HepG2 (cell line): ENCODE results near the gene SPRED2. TPM values are rescaled to one million over a fixed set of nuclear protein-coding genes. Genes with fewer than 3 reads are reported as not detected.

Source experiments
- AHR ChIP-seq: IDR thresholded peaks from 2 replicates; pipeline ENCODE4 v1.6.1; 2018; ENCODE audit warnings: missing genetic modification reagents, missing compliant biosample characterization
- ARNT2 ChIP-seq: sonication (generic); formaldehyde crosslinking; IDR thresholded peaks from 2 replicates; pipeline ENCODE4 v1.8.0; 2022; ENCODE audit warnings: mild to moderate bottlenecking, low read depth, missing genetic modification reagents, moderate library complexity
- CBFB ChIP-seq: sonication (generic); formaldehyde crosslinking; IDR thresholded peaks from 2 replicates; pipeline ENCODE4 v1.4.0; 2020; ENCODE audit warnings: missing genetic modification reagents
- FOXA1 ChIP-seq, 2 experiments: fragments of 450-650 bp in 1 of 2; sonication (generic) in 1 of 2; formaldehyde crosslinking in 1 of 2; IDR thresholded peaks; 2 replicates each; pipeline versions ENCODE4 v1.4.0 to v1.6.1; 2016 to 2020; ENCODE audit warnings: missing genetic modification reagents in 1 of 2
- GABPB1 ChIP-seq: IDR thresholded peaks from 2 replicates; pipeline ENCODE4 v1.6.1; 2016; ENCODE audit warnings: mild to moderate bottlenecking, missing genetic modification reagents, moderate library complexity, missing compliant biosample characterization
- GTF2F1 ChIP-seq: fragments of 150-350 bp; IDR thresholded peaks from 2 replicates; pipeline ENCODE4 v1.6.1; 2014; ENCODE audit warnings: low read length
- KLF13 ChIP-seq: sonication (generic); formaldehyde crosslinking; IDR thresholded peaks from 2 replicates; pipeline ENCODE4 v1.4.0; 2020; ENCODE audit warnings: mild to moderate bottlenecking, missing genetic modification reagents
- LCORL ChIP-seq, 2 experiments: fragments of 450-650 bp in 1 of 2; sonication (generic) in 1 of 2; formaldehyde crosslinking in 1 of 2; IDR thresholded peaks; 2 replicates each; pipeline versions ENCODE4 v1.5.0 to v1.6.1; 2017 to 2020; ENCODE audit warnings: antibody characterized with exemption in 1 of 2, missing genetic modification reagents in 1 of 2
- RXRA ChIP-seq: sonication (generic); formaldehyde crosslinking; IDR thresholded peaks from 2 replicates; pipeline ENCODE4 v1.5.1; 2020; ENCODE audit warnings: missing genetic modification reagents
- SP140L ChIP-seq: sonication (generic); formaldehyde crosslinking; IDR thresholded peaks from 2 replicates; pipeline ENCODE4 v1.4.0; 2020; ENCODE audit warnings: missing genetic modification reagents, borderline replicate concordance
- SRSF1 ChIP-seq: fragments of 200-400 bp; formaldehyde crosslinking; optimal IDR thresholded peaks from 2 replicates; pipeline ENCODE3; 2017; ENCODE audit warnings: mild to moderate bottlenecking, low read depth, low read length, moderate library complexity
- TEAD3 ChIP-seq: optimal IDR thresholded peaks from 2 replicates; pipeline ENCODE3; 2016; ENCODE audit warnings: borderline replicate concordance
- U2AF2 ChIP-seq: fragments of 200-400 bp; formaldehyde crosslinking; IDR thresholded peaks from 2 replicates; pipeline ENCODE4 v1.6.1; 2017; ENCODE audit warnings: low read depth, mild to moderate bottlenecking, low read length
- ZNF616 ChIP-seq: sonication (generic); formaldehyde crosslinking; IDR thresholded peaks from 2 replicates; pipeline ENCODE4 v1.5.0; 2020; ENCODE audit warnings: low read depth, mild to moderate bottlenecking, missing genetic modification reagents
- ZNF782 ChIP-seq: sonication (generic); formaldehyde crosslinking; IDR thresholded peaks from 2 replicates; pipeline ENCODE4 v1.4.0; 2020; ENCODE audit warnings: missing genetic modification reagents, mild to moderate bottlenecking, borderline replicate concordance
- polyA plus RNA-seq, 8 experiments: library from polyadenylated mRNA; depleted of rRNA in 3 of 8; stranded (reverse) in 7 of 8; unstranded in 1 of 8; fragments of >200 nt; fragmentation: Illumina TruSeq in 4 of 8; extraction: Trizol in 4 of 8; gene quantifications; 2 replicates each; pipeline versions ENCODE4 v1.2.1 to v1.2.3, GENCODE V29; 2011 to 2016; ENCODE audit warnings: low read depth in 4 of 8, missing spikeins in 1 of 8, mixed read lengths in 1 of 8; ENCODE audit not compliant: insufficient read depth in 1 of 8
- total RNA-seq, 5 experiments: library from RNA; depleted of rRNA; stranded (reverse); fragments of >200 nt; fragmentation: Illumina TruSeq; extraction: Trizol; gene quantifications; 2 replicates each; pipeline ENCODE4 v1.2.3, GENCODE V29; 2016; ENCODE audit warnings: low read depth in 1 of 5
- TF ChIP-seq, protein P1 (sequence below): sonication (generic); formaldehyde crosslinking; IDR thresholded peaks from 2 replicates; pipeline ENCODE4 v1.4.0; 2020; ENCODE audit warnings: missing genetic modification reagents
- TF ChIP-seq, protein P2 (sequence below): sonication (generic); formaldehyde crosslinking; IDR thresholded peaks from 2 replicates; pipeline ENCODE4 v1.8.0; 2023; ENCODE audit warnings: mild to moderate bottlenecking, missing genetic modification reagents
- TF ChIP-seq, protein P3 (sequence below): sonication (generic); formaldehyde crosslinking; IDR thresholded peaks from 2 replicates; pipeline ENCODE4 v1.8.1; 2023; ENCODE audit warnings: missing genetic modification reagents, inconsistent platforms, borderline replicate concordance
- TF ChIP-seq, protein P4 (sequence below): IDR thresholded peaks from 2 replicates; pipeline ENCODE4 v1.6.1; 2016; ENCODE audit warnings: mild to moderate bottlenecking
- TF ChIP-seq, protein P5 (sequence below): IDR thresholded peaks from 2 replicates; pipeline ENCODE4 v1.6.1; 2016; ENCODE audit warnings: missing compliant biosample characterization, missing genetic modification reagents, borderline replicate concordance
- TF ChIP-seq, protein P6 (sequence below): sonication (generic); formaldehyde crosslinking; IDR thresholded peaks from 2 replicates; pipeline ENCODE4 v1.5.1; 2020; ENCODE audit warnings: missing genetic modification reagents, mild to moderate bottlenecking, borderline replicate concordance

Gene SPRED2
- total and polyA plus RNA-seq, 2 of the 13 experiments (the other 11 are each of a cell fraction or from before 2014, with no cell fraction given) = 13.0 to 37.0 TPM

DNA sequence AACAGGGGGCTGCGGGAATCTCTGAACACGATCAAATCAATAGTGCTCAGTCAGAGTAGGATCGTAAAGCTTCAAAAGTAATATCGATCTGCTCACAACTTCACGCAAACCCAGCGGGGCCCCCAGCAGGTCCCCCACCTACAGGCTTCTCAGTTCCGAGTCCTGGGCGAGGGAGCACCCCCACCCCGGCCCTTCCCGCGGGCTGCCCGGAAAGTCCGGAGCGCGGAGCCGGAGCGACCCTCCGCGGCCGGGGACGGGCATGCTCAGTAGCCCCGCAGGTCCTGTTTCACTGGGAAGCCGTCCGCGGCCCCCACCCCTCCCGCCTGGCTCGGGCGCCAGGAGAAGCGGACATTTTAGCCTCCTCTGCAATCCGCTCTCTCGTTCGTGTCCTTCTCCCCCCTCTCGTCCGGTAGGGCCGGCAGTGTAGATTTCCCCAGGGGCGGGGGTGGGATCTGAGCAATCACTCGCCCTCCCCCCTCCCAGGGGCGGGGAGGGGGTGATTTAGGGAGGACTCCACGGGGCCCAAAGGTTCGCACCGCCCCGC is 3.3 kb upstream of the SPRED2 start (continued):
- TF ChIP-seq, protein P1, sequence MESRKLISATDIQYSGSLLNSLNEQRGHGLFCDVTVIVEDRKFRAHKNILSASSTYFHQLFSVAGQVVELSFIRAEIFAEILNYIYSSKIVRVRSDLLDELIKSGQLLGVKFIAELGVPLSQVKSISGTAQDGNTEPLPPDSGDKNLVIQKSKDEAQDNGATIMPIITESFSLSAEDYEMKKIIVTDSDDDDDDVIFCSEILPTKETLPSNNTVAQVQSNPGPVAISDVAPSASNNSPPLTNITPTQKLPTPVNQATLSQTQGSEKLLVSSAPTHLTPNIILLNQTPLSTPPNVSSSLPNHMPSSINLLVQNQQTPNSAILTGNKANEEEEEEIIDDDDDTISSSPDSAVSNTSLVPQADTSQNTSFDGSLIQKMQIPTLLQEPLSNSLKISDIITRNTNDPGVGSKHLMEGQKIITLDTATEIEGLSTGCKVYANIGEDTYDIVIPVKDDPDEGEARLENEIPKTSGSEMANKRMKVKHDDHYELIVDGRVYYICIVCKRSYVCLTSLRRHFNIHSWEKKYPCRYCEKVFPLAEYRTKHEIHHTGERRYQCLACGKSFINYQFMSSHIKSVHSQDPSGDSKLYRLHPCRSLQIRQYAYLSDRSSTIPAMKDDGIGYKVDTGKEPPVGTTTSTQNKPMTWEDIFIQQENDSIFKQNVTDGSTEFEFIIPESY = peak; percentile 25; the same call in 1 of the 2 replicates
- TF ChIP-seq, protein P2, sequence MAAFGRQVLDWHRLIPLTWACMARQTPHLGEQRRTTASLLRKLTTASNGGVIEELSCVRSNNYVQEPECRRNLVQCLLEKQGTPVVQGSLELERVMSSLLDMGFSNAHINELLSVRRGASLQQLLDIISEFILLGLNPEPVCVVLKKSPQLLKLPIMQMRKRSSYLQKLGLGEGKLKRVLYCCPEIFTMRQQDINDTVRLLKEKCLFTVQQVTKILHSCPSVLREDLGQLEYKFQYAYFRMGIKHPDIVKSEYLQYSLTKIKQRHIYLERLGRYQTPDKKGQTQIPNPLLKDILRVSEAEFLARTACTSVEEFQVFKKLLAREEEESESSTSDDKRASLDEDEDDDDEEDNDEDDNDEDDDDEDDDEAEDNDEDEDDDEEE = no peak
- TF ChIP-seq, protein P3, sequence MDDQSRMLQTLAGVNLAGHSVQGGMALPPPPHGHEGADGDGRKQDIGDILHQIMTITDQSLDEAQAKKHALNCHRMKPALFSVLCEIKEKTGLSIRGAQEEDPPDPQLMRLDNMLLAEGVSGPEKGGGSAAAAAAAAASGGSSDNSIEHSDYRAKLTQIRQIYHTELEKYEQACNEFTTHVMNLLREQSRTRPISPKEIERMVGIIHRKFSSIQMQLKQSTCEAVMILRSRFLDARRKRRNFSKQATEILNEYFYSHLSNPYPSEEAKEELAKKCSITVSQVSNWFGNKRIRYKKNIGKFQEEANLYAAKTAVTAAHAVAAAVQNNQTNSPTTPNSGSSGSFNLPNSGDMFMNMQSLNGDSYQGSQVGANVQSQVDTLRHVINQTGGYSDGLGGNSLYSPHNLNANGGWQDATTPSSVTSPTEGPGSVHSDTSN (CRISPR knock-in tag) = no peak; the same call in 1 of the 2 replicates
- TF ChIP-seq, protein P4, sequence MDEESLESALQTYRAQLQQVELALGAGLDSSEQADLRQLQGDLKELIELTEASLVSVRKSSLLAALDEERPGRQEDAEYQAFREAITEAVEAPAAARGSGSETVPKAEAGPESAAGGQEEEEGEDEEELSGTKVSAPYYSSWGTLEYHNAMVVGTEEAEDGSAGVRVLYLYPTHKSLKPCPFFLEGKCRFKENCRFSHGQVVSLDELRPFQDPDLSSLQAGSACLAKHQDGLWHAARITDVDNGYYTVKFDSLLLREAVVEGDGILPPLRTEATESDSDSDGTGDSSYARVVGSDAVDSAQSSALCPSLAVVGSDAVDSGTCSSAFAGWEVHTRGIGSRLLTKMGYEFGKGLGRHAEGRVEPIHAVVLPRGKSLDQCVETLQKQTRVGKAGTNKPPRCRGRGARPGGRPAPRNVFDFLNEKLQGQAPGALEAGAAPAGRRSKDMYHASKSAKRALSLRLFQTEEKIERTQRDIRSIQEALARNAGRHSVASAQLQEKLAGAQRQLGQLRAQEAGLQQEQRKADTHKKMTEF (CRISPR knock-in tag) = peak; percentile 41
- no peak for TF ChIP-seq LCORL (IDR thresholded peaks at IDR 0.05)
- peak; percentile 90 for TF ChIP-seq LCORL (CRISPR knock-in tag; IDR thresholded peaks at IDR 0.05)
- TF ChIP-seq ARNT2 (CRISPR knock-in tag) = peak; percentile 17; the same call in 1 of the 2 replicates
- no peak for TF ChIP-seq AHR (CRISPR knock-in tag)
- TF ChIP-seq SP140L (CRISPR knock-in tag) = no peak
- peak; percentile 61 for TF ChIP-seq TEAD3 (CRISPR knock-in tag)
- TF ChIP-seq GTF2F1 = peak; percentile 49; the same call in 1 of the 2 replicates
- no peak for TF ChIP-seq U2AF2
- TF ChIP-seq RXRA = peak; percentile 57; the same call in 1 of the 2 replicates
- no peak for TF ChIP-seq ZNF616 (CRISPR knock-in tag)
- TF ChIP-seq KLF13 (CRISPR knock-in tag) = no peak; the same call in 1 of the 2 replicates
- TF ChIP-seq GABPB1 (CRISPR knock-in tag) = peak; percentile 84
- no peak for TF ChIP-seq SRSF1
- TF ChIP-seq, protein P5, sequence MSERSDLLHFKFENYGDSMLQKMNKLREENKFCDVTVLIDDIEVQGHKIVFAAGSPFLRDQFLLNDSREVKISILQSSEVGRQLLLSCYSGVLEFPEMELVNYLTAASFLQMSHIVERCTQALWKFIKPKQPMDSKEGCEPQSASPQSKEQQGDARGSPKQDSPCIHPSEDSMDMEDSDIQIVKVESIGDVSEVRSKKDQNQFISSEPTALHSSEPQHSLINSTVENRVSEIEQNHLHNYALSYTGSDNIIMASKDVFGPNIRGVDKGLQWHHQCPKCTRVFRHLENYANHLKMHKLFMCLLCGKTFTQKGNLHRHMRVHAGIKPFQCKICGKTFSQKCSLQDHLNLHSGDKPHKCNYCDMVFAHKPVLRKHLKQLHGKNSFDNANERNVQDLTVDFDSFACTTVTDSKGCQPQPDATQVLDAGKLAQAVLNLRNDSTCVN (CRISPR knock-in tag) = no peak
- TF ChIP-seq CBFB (CRISPR knock-in tag) = peak; percentile 92; the same call in 1 of the 2 replicates
- TF ChIP-seq, protein P6, sequence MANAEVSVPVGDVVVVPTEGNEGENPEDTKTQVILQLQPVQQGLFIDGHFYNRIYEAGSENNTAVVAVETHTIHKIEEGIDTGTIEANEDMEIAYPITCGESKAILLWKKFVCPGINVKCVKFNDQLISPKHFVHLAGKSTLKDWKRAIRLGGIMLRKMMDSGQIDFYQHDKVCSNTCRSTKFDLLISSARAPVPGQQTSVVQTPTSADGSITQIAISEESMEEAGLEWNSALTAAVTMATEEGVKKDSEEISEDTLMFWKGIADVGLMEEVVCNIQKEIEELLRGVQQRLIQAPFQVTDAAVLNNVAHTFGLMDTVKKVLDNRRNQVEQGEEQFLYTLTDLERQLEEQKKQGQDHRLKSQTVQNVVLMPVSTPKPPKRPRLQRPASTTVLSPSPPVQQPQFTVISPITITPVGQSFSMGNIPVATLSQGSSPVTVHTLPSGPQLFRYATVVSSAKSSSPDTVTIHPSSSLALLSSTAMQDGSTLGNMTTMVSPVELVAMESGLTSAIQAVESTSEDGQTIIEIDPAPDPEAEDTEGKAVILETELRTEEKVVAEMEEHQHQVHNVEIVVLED (CRISPR knock-in tag) = no peak
- peak; percentile 44; the same call in 1 of the 2 replicates for TF ChIP-seq ZNF782 (CRISPR knock-in tag)
- TF ChIP-seq FOXA1 (IDR thresholded peaks at IDR 0.05) = no peak
- TF ChIP-seq FOXA1 (CRISPR knock-in tag; IDR thresholded peaks at IDR 0.05) = peak; percentile 61; the same call in 1 of the 2 replicates
